H9 (cell line): ENCODE measurements around the gene HOXD8. TPM values are rescaled to one million over a fixed set of nuclear protein-coding genes. Genes with fewer than 3 reads are reported as not detected.

Source experiments
- DNase-seq: peaks from one replicate; pipeline ENCODE4 v3.0.0-alpha.2; 2017
- H2AFZ ChIP-seq: one replicate; pipeline ENCODE4 v1.6.1; 2013; ENCODE audit warnings: mild to moderate bottlenecking, low read length, control low read depth, moderate library complexity
- H2AK5ac ChIP-seq: 2 replicates; pipeline ENCODE4 v1.6.1; 2013; ENCODE audit warnings: low read length, control low read depth, mixed read lengths; ENCODE audit not compliant: insufficient read length
- H2BK120ac ChIP-seq: one replicate; pipeline ENCODE4 v1.6.1; 2013; ENCODE audit warnings: low read depth, mild to moderate bottlenecking, low read length, control low read depth, inconsistent platforms; ENCODE audit not compliant: poor library complexity, severe bottlenecking
- H2BK12ac ChIP-seq: 2 replicates; pipeline ENCODE4 v1.6.1; 2013; ENCODE audit warnings: low read length, control low read depth, mixed read lengths, low read depth; ENCODE audit not compliant: insufficient read length
- H2BK15ac ChIP-seq: 2 replicates; pipeline ENCODE4 v1.6.1; 2013; ENCODE audit warnings: low read depth, low read length, control low read depth
- H2BK20ac ChIP-seq: one replicate; pipeline ENCODE4 v1.6.1; 2013; ENCODE audit warnings: low read depth, mild to moderate bottlenecking, low read length, control low read depth, inconsistent platforms; ENCODE audit not compliant: poor library complexity, severe bottlenecking
- H2BK5ac ChIP-seq: 2 replicates; pipeline ENCODE4 v1.6.1; 2013; ENCODE audit warnings: low read length, control low read depth, mixed read lengths; ENCODE audit not compliant: insufficient read length
- H3K14ac ChIP-seq: 2 replicates; pipeline ENCODE4 v1.6.1; 2013; ENCODE audit warnings: low read length, control low read depth; ENCODE audit not compliant: insufficient read depth
- H3K18ac ChIP-seq: 2 replicates; pipeline ENCODE4 v1.6.1; 2013; ENCODE audit warnings: low read depth, mild to moderate bottlenecking, mixed read lengths, low read length, control low read depth; ENCODE audit not compliant: insufficient read length
- H3K23ac ChIP-seq: 2 replicates; pipeline ENCODE4 v1.6.1; 2013; ENCODE audit warnings: low read length, control low read depth, mixed read lengths, low read depth; ENCODE audit not compliant: insufficient read length
- H3K23me2 ChIP-seq: 2 replicates; pipeline ENCODE4 v1.6.1; 2013; ENCODE audit warnings: low read depth, mild to moderate bottlenecking, mixed read lengths, low read length, control low read depth; ENCODE audit not compliant: insufficient read length, poor library complexity, severe bottlenecking
- H3K27ac ChIP-seq: 2 replicates; pipeline ENCODE4 v1.5.1; 2013; ENCODE audit warnings: low read length, control low read depth, mixed read lengths, low read depth; ENCODE audit not compliant: insufficient read length
- H3K27me3 ChIP-seq: 2 replicates; pipeline ENCODE4 v1.6.1; 2013; ENCODE audit warnings: low read length, control low read depth, inconsistent platforms; ENCODE audit not compliant: insufficient read depth
- H3K4ac ChIP-seq: 2 replicates; pipeline ENCODE4 v1.6.1; 2013; ENCODE audit warnings: low read depth, mild to moderate bottlenecking, control low read depth, inconsistent platforms, low read length, moderate library complexity
- H3K4me1 ChIP-seq: 2 replicates; pipeline ENCODE4 v1.6.1; 2013; ENCODE audit warnings: low read length, control low read depth, inconsistent platforms; ENCODE audit not compliant: insufficient read depth
- H3K4me2 ChIP-seq: 2 replicates; pipeline ENCODE4 v1.6.1; 2013; ENCODE audit warnings: low read length, control low read depth, mixed read lengths; ENCODE audit not compliant: insufficient read length, insufficient read depth
- H3K56ac ChIP-seq: 2 replicates; pipeline ENCODE4 v1.6.1; 2013; ENCODE audit warnings: low read depth, mild to moderate bottlenecking, mixed read lengths, low read length, control low read depth; ENCODE audit not compliant: insufficient read length
- H3K79me1 ChIP-seq: 2 replicates; pipeline ENCODE4 v1.6.1; 2013; ENCODE audit warnings: low read depth, mild to moderate bottlenecking, moderate library complexity, low read length, control low read depth, inconsistent platforms; ENCODE audit not compliant: insufficient read depth, poor library complexity, severe bottlenecking
- H3K79me2 ChIP-seq: 2 replicates; pipeline ENCODE4 v1.6.1; 2013; ENCODE audit warnings: low read length, control low read depth, inconsistent platforms; ENCODE audit not compliant: insufficient read depth
- H3K9ac ChIP-seq: 2 replicates; pipeline ENCODE4 v1.6.1; 2013; ENCODE audit warnings: low read length, control low read depth, mixed read lengths; ENCODE audit not compliant: insufficient read length; ENCODE audit errors: extremely low read depth
- H3K9me3 ChIP-seq: one replicate; pipeline ENCODE4 v1.6.1; 2013; ENCODE audit warnings: low read depth, low read length, inconsistent platforms; ENCODE audit not compliant: control insufficient read depth
- H3T11ph ChIP-seq: one replicate; pipeline ENCODE4 v1.6.1; 2013; ENCODE audit warnings: mild to moderate bottlenecking, low read length, control low read depth, inconsistent platforms
- H4K20me1 ChIP-seq: one replicate; pipeline ENCODE4 v1.6.1; 2013; ENCODE audit not compliant: control insufficient read depth, insufficient read length, insufficient read depth
- H4K5ac ChIP-seq: 2 replicates; pipeline ENCODE4 v1.6.1; 2013; ENCODE audit warnings: low read depth, mild to moderate bottlenecking, mixed read lengths, low read length, control low read depth; ENCODE audit not compliant: insufficient read length
- H4K8ac ChIP-seq: replicated peaks from 2 replicates; pipeline ENCODE4 v1.6.1; 2013; ENCODE audit warnings: low read length, control low read depth, mixed read lengths, low read depth; ENCODE audit not compliant: insufficient read length
- H4K91ac ChIP-seq: 2 replicates; pipeline ENCODE4 v1.6.1; 2013; ENCODE audit warnings: low read depth, mild to moderate bottlenecking, moderate library complexity, mixed read lengths, low read length, control low read depth; ENCODE audit not compliant: insufficient read length
- H3K27ac Mint-ChIP-seq, 3 experiments: 2 replicates in 2 of 3; 3 replicates in 1 of 3; pipeline ENCODE4 v1.8.0; 2020 to 2021; ENCODE audit warnings: mixed read lengths in 3 of 3, mild to moderate bottlenecking in 1 of 3, moderate library complexity in 1 of 3
- H3K27me3 Mint-ChIP-seq: 2 replicates; pipeline ENCODE4 v1.8.0; 2021; ENCODE audit warnings: low read depth, mild to moderate bottlenecking, moderate library complexity, mixed read lengths
- H3K36me3 Mint-ChIP-seq, 3 experiments: 2 replicates in 2 of 3; 3 replicates in 1 of 3; pipeline ENCODE4 v1.8.0; 2020 to 2021; ENCODE audit warnings: low read depth in 3 of 3, mixed read lengths in 3 of 3; ENCODE audit not compliant: insufficient read depth in 1 of 3
- H3K4me1 Mint-ChIP-seq, 2 experiments: 2 replicates each; pipeline ENCODE4 v1.8.0; 2020; ENCODE audit warnings: mixed read lengths in 2 of 2
- H3K4me3 Mint-ChIP-seq, 2 experiments: 2 replicates in 1 of 2; 3 replicates in 1 of 2; pipeline ENCODE4 v1.8.0; 2020 to 2021; ENCODE audit warnings: mild to moderate bottlenecking in 2 of 2, mixed read lengths in 2 of 2, moderate library complexity in 1 of 2
- H3K9me3 Mint-ChIP-seq, 2 experiments: 2 replicates in 1 of 2; 3 replicates in 1 of 2; pipeline ENCODE4 v1.8.0; 2020; ENCODE audit warnings: mild to moderate bottlenecking in 2 of 2, mixed read lengths in 2 of 2, moderate library complexity in 1 of 2
- WGBS: extraction: QIAGEN DNeasy Blood & Tissue Kit; methylation state at CpG from one replicate; pipeline ENCODE4 v1.1.7; 2013; ENCODE audit warnings: missing lambda C conversion rate, low lambda C conversion rate, mixed read lengths; ENCODE audit not compliant: insufficient read length; ENCODE audit errors: extremely low coverage; 5-methylcytosine and 5-hydroxymethylcytosine counted together
- total RNA-seq: library from RNA; stranded (reverse); gene quantifications from 2 replicates; pipeline ENCODE4 v1.2.1, GENCODE V29; 2021
- TF ChIP-seq, protein P1 (sequence below): fragments of 200-600 bp; sonication (generic); conservative IDR thresholded peaks from 3 replicates; pipeline ENCODE4 v1.8.0; 2021; ENCODE audit warnings: antibody characterized with exemption, mild to moderate bottlenecking

Gene HOXD8
- total RNA-seq, 1 experiment from 2014 or later: not detected

DNA sequence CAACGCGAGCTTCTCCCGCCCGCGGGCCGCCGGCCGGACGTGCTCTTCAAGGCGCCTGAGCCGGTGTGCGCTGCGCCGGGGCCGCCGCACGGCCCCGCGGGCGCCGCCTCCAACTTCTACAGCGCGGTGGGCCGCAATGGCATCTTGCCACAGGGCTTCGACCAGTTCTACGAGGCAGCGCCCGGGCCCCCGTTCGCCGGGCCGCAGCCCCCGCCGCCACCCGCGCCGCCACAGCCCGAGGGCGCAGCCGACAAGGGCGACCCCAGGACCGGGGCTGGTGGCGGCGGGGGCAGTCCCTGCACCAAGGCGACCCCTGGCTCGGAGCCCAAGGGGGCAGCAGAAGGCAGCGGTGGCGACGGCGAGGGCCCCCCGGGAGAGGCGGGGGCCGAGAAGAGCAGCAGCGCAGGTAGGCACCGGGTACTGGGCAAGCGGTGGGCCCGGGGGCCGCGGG lies 21.7 kb upstream of the HOXD8 start:
- peak; percentile 26 for DNase-seq
- Histone ChIP-seq H3K23ac (no peak overlapping the region), H3K9ac (no peak overlapping the region), H3K56ac (no peak overlapping the region), H3K23me2 (no peaks in the 10 kb centered on the region), H3K4me2 (no peak overlapping the region), H2AFZ (no peak overlapping the region), H3K4ac (no peak overlapping the region), H3K14ac (no peak overlapping the region), H3K4me1 (no peaks in the 10 kb centered on the region), H3K27ac (no peak overlapping the region), H4K91ac (no peak overlapping the region), H2BK12ac (no peak overlapping the region), H3K18ac (no peak overlapping the region), H3K79me2 (no peaks in the 10 kb centered on the region), H3K79me1 (no peaks in the 10 kb centered on the region), H2BK120ac (no peak overlapping the region), H3K9me3 (no peaks in the 10 kb centered on the region), H2BK15ac (no peak overlapping the region), H3K27me3 (peaks cover 93% of the 10 kb centered on the region), H4K20me1 (no peaks in the 10 kb centered on the region), H2BK5ac (no peak overlapping the region), H4K8ac (no peak overlapping the region), H2BK20ac (no peak overlapping the region), H2AK5ac (no peak overlapping the region), H3T11ph (no peak overlapping the region), H4K5ac (no peak overlapping the region)
- TF ChIP-seq, protein P1, sequence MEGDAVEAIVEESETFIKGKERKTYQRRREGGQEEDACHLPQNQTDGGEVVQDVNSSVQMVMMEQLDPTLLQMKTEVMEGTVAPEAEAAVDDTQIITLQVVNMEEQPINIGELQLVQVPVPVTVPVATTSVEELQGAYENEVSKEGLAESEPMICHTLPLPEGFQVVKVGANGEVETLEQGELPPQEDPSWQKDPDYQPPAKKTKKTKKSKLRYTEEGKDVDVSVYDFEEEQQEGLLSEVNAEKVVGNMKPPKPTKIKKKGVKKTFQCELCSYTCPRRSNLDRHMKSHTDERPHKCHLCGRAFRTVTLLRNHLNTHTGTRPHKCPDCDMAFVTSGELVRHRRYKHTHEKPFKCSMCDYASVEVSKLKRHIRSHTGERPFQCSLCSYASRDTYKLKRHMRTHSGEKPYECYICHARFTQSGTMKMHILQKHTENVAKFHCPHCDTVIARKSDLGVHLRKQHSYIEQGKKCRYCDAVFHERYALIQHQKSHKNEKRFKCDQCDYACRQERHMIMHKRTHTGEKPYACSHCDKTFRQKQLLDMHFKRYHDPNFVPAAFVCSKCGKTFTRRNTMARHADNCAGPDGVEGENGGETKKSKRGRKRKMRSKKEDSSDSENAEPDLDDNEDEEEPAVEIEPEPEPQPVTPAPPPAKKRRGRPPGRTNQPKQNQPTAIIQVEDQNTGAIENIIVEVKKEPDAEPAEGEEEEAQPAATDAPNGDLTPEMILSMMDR: no peak
- Mint-ChIP-seq H3K4me3 (no peak overlapping the region), H3K4me1 (peaks cover 14 to 40% of the 10 kb centered on the region in 2 experiments), H3K36me3 (no peaks in the 10 kb centered on the region; a peak in 2 of 7 replicates), H3K9me3 (peaks cover 0 to 14% of the 10 kb centered on the region in 2 experiments), H3K27ac (no peak overlapping the region), H3K27me3 (peaks cover 96% of the 10 kb centered on the region)
- whole genome bisulfite sequencing: no CpG with 5 or more reads among the region's 59 CpGs
